Thyroid gland (tissue), 4 donors: ENCODE data around the gene QRICH2. TPM values are rescaled to one million over a fixed set of nuclear protein-coding genes. Genes with fewer than 3 reads are reported as not detected.
A peak's percentile ranks its signal among the peaks of the same experiment; 100 is the strongest.

Experiments used
- DNase-seq, 2 donors: peaks; one replicate each; pipeline ENCODE4 v3.0.0-alpha.2; 2019
- H3K27ac ChIP-seq, 3 donors: fragments of 200-600 bp; sonication (generic); 1 replicate in 2 of 3; 2 replicates in 1 of 3; pipeline ENCODE4 v1.5.1; 2016 to 2019; ENCODE audit warnings: mild to moderate bottlenecking in 1 of 3, moderate library complexity in 1 of 3
- H3K27me3 ChIP-seq: fragments of 200-600 bp; sonication (generic); one replicate; pipeline ENCODE4 v1.5.1; 2019
- H3K36me3 ChIP-seq, 2 donors: fragments of 200-600 bp; sonication (generic); one replicate each; pipeline ENCODE4 v1.5.1; 2016 to 2019
- H3K4me1 ChIP-seq, 2 donors: fragments of 200-600 bp; sonication (generic); one replicate each; pipeline ENCODE4 v1.5.1; 2017 to 2019
- H3K4me3 ChIP-seq, 3 donors: fragments of 200-600 bp; sonication (generic); replicated peaks in 1 of 3; 1 replicate in 2 of 3; 2 replicates in 1 of 3; pipeline ENCODE4 v1.5.1; 2016; ENCODE audit warnings: mild to moderate bottlenecking in 1 of 3
- H3K9me3 ChIP-seq: fragments of 200-600 bp; sonication (generic); one replicate; pipeline ENCODE4 v1.5.1; 2017
- CTCF ChIP-seq, 6 experiments: fragments of 200-600 bp in 3 of 6; fragments of 450-650 bp in 3 of 6; sonication (generic) in 3 of 6; IDR thresholded peaks; one replicate each; pipeline ENCODE4 v1.5.1; 2016 to 2019; ENCODE audit warnings: antibody characterized with exemption in 6 of 6, mild to moderate bottlenecking in 2 of 6, inconsistent platforms in 1 of 6, moderate library complexity in 1 of 6
- POLR2A ChIP-seq, 2 donors: fragments of 450-650 bp; IDR thresholded peaks; one replicate each; pipeline ENCODE4 v1.6.1; 2017; ENCODE audit warnings: antibody characterized with exemption in 2 of 2, mild to moderate bottlenecking in 2 of 2, moderate library complexity in 1 of 2
- WGBS, 2 donors: methylation state at CpG; one replicate each; pipeline ENCODE4 v1.1.5; 2017; 5-methylcytosine and 5-hydroxymethylcytosine counted together
- intact Hi-C: fragments of 100-400 bp; cut with DNase I; formaldehyde crosslinking; loops from one replicate; pipeline ENCODE4 v1.15.1; 2023
- total RNA-seq, 4 donors: library from RNA; depleted of rRNA; stranded (reverse); fragments of >200 nt; gene quantifications; one replicate each; pipeline ENCODE4 v1.2.3, GENCODE V29; 2016

Gene QRICH2
- total RNA-seq, 4 donors from 2014 or later: 6.6 to 14.3 (median 9.9) TPM

DNA sequence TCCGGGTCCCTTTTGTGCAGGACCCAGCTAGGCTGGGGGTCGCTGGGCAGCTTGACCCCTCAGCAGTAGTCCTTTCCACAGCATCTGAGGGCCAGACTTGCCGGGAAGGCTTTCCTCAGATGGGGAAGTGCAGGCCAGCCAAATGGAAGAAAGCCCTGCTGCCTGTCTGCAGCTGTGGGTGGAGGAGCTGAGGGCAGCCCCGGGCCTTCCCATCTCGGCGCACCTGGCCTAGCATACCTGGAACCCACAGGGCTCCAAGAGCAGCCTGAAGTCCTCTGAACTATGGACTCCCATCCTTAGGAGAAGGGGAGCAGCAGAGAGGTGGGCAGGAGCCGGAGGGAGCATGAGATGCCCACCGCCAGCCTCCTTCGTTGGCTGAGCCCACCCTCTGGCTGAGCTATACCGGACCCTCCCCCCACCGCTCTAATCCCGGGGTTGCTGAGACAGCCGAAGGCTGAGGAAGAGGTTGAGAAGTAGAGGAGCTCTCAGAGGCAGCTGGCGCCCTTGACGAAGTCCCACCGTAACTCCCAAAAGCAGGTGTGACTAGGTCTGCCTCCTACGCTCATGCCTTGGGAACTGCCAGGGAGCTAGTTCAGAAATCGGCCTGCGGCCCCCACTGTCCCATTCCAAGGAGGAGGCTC, 29.7 kb downstream of the QRICH2 start:
- Histone ChIP-seq H3K27ac (peak overlapping the region in 2 of 3 donors; percentile 39 to 61), H3K4me1 (peaks cover 7 to 27% of the 10 kb centered on the region in 2 donors), H3K9me3 (no peaks in the 10 kb centered on the region), H3K4me3 (no peak overlapping the region), H3K36me3 (no peaks in the 10 kb centered on the region), H3K27me3 (no peaks in the 10 kb centered on the region)
- WGBS, 2 donors: 90 to 95% methylated on average over 10 to 19 of the region's 19 CpGs
- intact Hi-C loops: loop anchor here (5.0 to 10.0 kb wide), 2 partner anchors 96 to 274 kb away; partner anchors contain the start of gene CDK3
- no peak for TF ChIP-seq POLR2A (IDR thresholded peaks at IDR 0.05)
- no peak for TF ChIP-seq CTCF (IDR thresholded peaks at IDR 0.05)
- no peak for DNase-seq

GRCh38 chr17:76277300-76278267, 30.5 kb downstream of the QRICH2 start:
- WGBS, 2 donors: 94 to 95% methylated on average over 25 to 28 of the region's 31 CpGs
- Histone ChIP-seq H3K36me3 (no peaks in the 10 kb centered on the region), H3K4me3 (no peak overlapping the region), H3K4me1 (peaks cover 8 to 30% of the 10 kb centered on the region in 2 donors), H3K27me3 (no peaks in the 10 kb centered on the region), H3K9me3 (no peaks in the 10 kb centered on the region), H3K27ac (no peak overlapping the region)
- intact Hi-C loops: loop anchor here (5.0 to 10.0 kb wide), 2 partner anchors 95 to 273 kb away; partner anchors contain the start of gene CDK3
- no peak for DNase-seq
- TF ChIP-seq POLR2A (IDR thresholded peaks at IDR 0.05) (no peak), CTCF (IDR thresholded peaks at IDR 0.05) (no peak)

- TF ChIP-seq POLR2A (IDR thresholded peaks at IDR 0.05): no peak
- TF ChIP-seq CTCF (IDR thresholded peaks at IDR 0.05): no peak
- no peak for DNase-seq
- intact Hi-C loops: loop anchor here (5.0 to 10.0 kb wide), 2 partner anchors 94 to 272 kb away; partner anchors contain the start of gene CDK3
- Histone ChIP-seq H3K9me3 (no peaks in the 10 kb centered on the region), H3K4me3 (no peak overlapping the region), H3K36me3 (no peaks in the 10 kb centered on the region), H3K27me3 (no peaks in the 10 kb centered on the region), H3K27ac (no peak overlapping the region), H3K4me1 (peaks cover 17 to 30% of the 10 kb centered on the region in 2 donors)
- 90 to 91% methylated on average over 18 to 19 of the region's 19 CpGs for WGBS, 2 donors
Measured at GRCh38 chr17:76276461-76277299, 31.4 kb downstream of the QRICH2 start.

- Histone ChIP-seq H3K9me3 (no peaks in the 10 kb centered on the region), H3K4me1 (peaks cover 23 to 35% of the 10 kb centered on the region in 2 donors), H3K36me3 (no peaks in the 10 kb centered on the region), H3K27me3 (no peaks in the 10 kb centered on the region), H3K27ac (no peak overlapping the region), H3K4me3 (no peak overlapping the region)
- 86 to 94% methylated on average over 10 to 11 of the region's 11 CpGs for WGBS, 2 donors
- intact Hi-C loops: loop anchor here (5.0 to 10.0 kb wide), 2 partner anchors 94 to 271 kb away; partner anchors contain the start of gene CDK3
- DNase-seq: no peak
- TF ChIP-seq CTCF (IDR thresholded peaks at IDR 0.05): no peak
Measured at GRCh38 chr17:76276069-76276431, 32.0 kb downstream of the QRICH2 start.
